DOHH2 (cell line): Measurements from ENCODE around the gene KRTAP10-10.

Experiments
- H3F3A ChIP-seq: fragments of 200-600 bp; sonication (generic), shearing (Covaris generic); 2 replicates; pipeline ENCODE4 v1.6.0; 2016; ENCODE audit warnings: antibody characterized with exemption, mild to moderate bottlenecking; ENCODE audit not compliant: control insufficient read depth, insufficient read depth
- H3K27ac ChIP-seq: fragments of 200-600 bp; sonication (generic); 2 replicates; pipeline ENCODE4 v1.5.1; 2014; ENCODE audit warnings: low read depth, mild to moderate bottlenecking, low read length, moderate library complexity
- H3K27me3 ChIP-seq: fragments of 200-600 bp; sonication (generic); 2 replicates; pipeline ENCODE4 v1.6.1; 2014; ENCODE audit warnings: mild to moderate bottlenecking, low read length, mixed read lengths; ENCODE audit not compliant: control insufficient read depth
- H3K36me3 ChIP-seq: fragments of 200-600 bp; sonication (generic); 2 replicates; pipeline ENCODE4 v1.6.1; 2014; ENCODE audit warnings: mild to moderate bottlenecking, low read length, moderate library complexity, mixed read lengths; ENCODE audit not compliant: control insufficient read depth
- H3K4me1 ChIP-seq: fragments of 200-600 bp; sonication (generic); 2 replicates; pipeline ENCODE4 v1.6.1; 2014; ENCODE audit warnings: mild to moderate bottlenecking, low read length, mixed read lengths; ENCODE audit not compliant: control insufficient read depth
- H3K4me2 ChIP-seq: fragments of 200-600 bp; sonication (generic); 2 replicates; pipeline ENCODE4 v1.6.0; 2014; ENCODE audit warnings: mild to moderate bottlenecking, low read length, moderate library complexity
- H3K4me3 ChIP-seq: fragments of 200-600 bp; sonication (generic); 2 replicates; pipeline ENCODE4 v1.5.1; 2014; ENCODE audit warnings: mild to moderate bottlenecking, low read length, mixed read lengths
- H3K79me2 ChIP-seq: fragments of 200-600 bp; sonication (generic); 2 replicates; pipeline ENCODE4 v1.6.1; 2014; ENCODE audit warnings: mild to moderate bottlenecking, low read length, mixed read lengths; ENCODE audit not compliant: control insufficient read depth
- H3K9me2 ChIP-seq: fragments of 200-600 bp; sonication (generic); replicated peaks from 2 replicates; pipeline ENCODE4 v1.6.1; 2014; ENCODE audit warnings: mild to moderate bottlenecking, low read length, mixed read lengths; ENCODE audit not compliant: control insufficient read depth
- H3K9me3 ChIP-seq: fragments of 200-600 bp; sonication (generic); 2 replicates; pipeline ENCODE4 v1.6.1; 2014; ENCODE audit warnings: antibody characterized with exemption, low read length, mixed read lengths; ENCODE audit not compliant: control insufficient read depth, insufficient read depth
- H4K20me1 ChIP-seq: fragments of 200-600 bp; sonication (generic); 2 replicates; pipeline ENCODE4 v1.6.0; 2014; ENCODE audit warnings: low read depth, mild to moderate bottlenecking, antibody characterized with exemption, low read length, moderate library complexity; ENCODE audit not compliant: control insufficient read depth, insufficient read depth
- EZH2phosphoT487 ChIP-seq: fragments of 200-600 bp; sonication (generic); IDR thresholded peaks from 2 replicates; pipeline ENCODE4 v1.6.1; 2017; ENCODE audit warnings: borderline replicate concordance, mild to moderate bottlenecking, antibody characterized with exemption, low read length, moderate library complexity, mixed read lengths
- TF ChIP-seq, protein P1 (sequence below): fragments of 200-600 bp; sonication (generic); IDR thresholded peaks from one replicate; pipeline ENCODE4 v1.5.1; 2014; ENCODE audit warnings: antibody characterized with exemption, mild to moderate bottlenecking, low read depth, low read length; ENCODE audit not compliant: poor library complexity, severe bottlenecking

Gene KRTAP10-10

GRCh38 chr21:44615911-44616590, 21.1 kb upstream of the KRTAP10-10 start:
- no peaks in the 10 kb centered on the region for H3K36me3 ChIP-seq
- no peaks in the 10 kb centered on the region for H3K27me3 ChIP-seq
- H3K79me2 ChIP-seq: no peaks in the 10 kb centered on the region
- H3K4me3 ChIP-seq: no peak overlapping the region
- H4K20me1 ChIP-seq: no peaks in the 10 kb centered on the region
- H3K9me2 ChIP-seq: no peaks in the 10 kb centered on the region
- H3K4me2 ChIP-seq: no peak overlapping the region
- H3K27ac ChIP-seq: no peak overlapping the region
- peaks cover 11% of the 10 kb centered on the region for H3K4me1 ChIP-seq
- H3K9me3 ChIP-seq: peaks cover 21% of the 10 kb centered on the region
- TF ChIP-seq EZH2phosphoT487: no peak
- TF ChIP-seq, protein P1, sequence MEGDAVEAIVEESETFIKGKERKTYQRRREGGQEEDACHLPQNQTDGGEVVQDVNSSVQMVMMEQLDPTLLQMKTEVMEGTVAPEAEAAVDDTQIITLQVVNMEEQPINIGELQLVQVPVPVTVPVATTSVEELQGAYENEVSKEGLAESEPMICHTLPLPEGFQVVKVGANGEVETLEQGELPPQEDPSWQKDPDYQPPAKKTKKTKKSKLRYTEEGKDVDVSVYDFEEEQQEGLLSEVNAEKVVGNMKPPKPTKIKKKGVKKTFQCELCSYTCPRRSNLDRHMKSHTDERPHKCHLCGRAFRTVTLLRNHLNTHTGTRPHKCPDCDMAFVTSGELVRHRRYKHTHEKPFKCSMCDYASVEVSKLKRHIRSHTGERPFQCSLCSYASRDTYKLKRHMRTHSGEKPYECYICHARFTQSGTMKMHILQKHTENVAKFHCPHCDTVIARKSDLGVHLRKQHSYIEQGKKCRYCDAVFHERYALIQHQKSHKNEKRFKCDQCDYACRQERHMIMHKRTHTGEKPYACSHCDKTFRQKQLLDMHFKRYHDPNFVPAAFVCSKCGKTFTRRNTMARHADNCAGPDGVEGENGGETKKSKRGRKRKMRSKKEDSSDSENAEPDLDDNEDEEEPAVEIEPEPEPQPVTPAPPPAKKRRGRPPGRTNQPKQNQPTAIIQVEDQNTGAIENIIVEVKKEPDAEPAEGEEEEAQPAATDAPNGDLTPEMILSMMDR: no peak
- no peaks in the 10 kb centered on the region for H3F3A ChIP-seq

- no peak overlapping the region for H3K4me3 ChIP-seq
- no peak overlapping the region for H3K4me2 ChIP-seq
- H3K27me3 ChIP-seq: no peaks in the 10 kb centered on the region
- H3K4me1 ChIP-seq: peaks cover 11% of the 10 kb centered on the region
- no peaks in the 10 kb centered on the region for H3F3A ChIP-seq
- H3K36me3 ChIP-seq: no peaks in the 10 kb centered on the region
- no peaks in the 10 kb centered on the region for H3K79me2 ChIP-seq
- H3K9me2 ChIP-seq: no peaks in the 10 kb centered on the region
- peaks cover 19% of the 10 kb centered on the region for H3K9me3 ChIP-seq
- no peak overlapping the region for H3K27ac ChIP-seq
- TF ChIP-seq, protein P1: no peak
- no peak for TF ChIP-seq EZH2phosphoT487
- H4K20me1 ChIP-seq: no peaks in the 10 kb centered on the region
Measured at GRCh38 chr21:44616591-44616926, 20.6 kb upstream of the KRTAP10-10 start.

DNA sequence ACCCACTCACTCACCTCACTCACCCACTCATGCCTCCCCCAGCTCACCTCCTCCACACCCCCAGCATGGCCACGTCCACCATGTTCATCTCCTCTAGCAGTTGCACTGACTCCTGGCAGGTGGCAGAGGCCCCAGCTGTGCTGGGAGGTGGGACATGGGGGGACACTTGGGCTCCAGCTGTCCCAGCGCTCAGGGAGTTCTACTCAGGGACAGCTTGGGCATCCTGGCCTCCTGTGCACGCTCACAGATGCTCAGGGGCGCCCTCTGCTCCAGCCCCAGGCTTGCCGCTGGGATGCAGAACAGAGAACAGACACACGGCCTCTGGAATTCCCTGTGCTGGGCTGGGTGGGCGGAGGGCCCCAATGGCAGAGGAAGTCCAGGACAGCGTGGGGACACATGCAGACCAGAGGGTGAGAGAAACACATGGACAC, 20.1 kb upstream of the KRTAP10-10 start:
- Histone ChIP-seq H3K9me3 (peaks cover 13% of the 10 kb centered on the region), H3K36me3 (no peaks in the 10 kb centered on the region), H4K20me1 (no peaks in the 10 kb centered on the region), H3K27me3 (no peaks in the 10 kb centered on the region), H3K4me3 (no peak overlapping the region), H3F3A (no peaks in the 10 kb centered on the region), H3K79me2 (no peaks in the 10 kb centered on the region), H3K4me2 (no peak overlapping the region), H3K4me1 (peaks cover 11% of the 10 kb centered on the region), H3K9me2 (no peaks in the 10 kb centered on the region), H3K27ac (no peak overlapping the region)
- no peak for TF ChIP-seq EZH2phosphoT487
- TF ChIP-seq, protein P1: no peak
